GM12878 (cell line): ENCODE results near the gene PID1.

Experiments
- BHLHE40 ChIP-seq, 2 experiments: fragments of 450-650 bp in 1 of 2; IDR thresholded peaks; 2 replicates each; pipeline ENCODE4 v1.6.1; 2011 to 2017; ENCODE audit warnings: low read depth in 2 of 2, borderline replicate concordance in 1 of 2, improper control_type of control experiment in 1 of 2, low read length in 1 of 2, mild to moderate bottlenecking in 1 of 2
- EP300 ChIP-seq, 2 experiments: fragments of 150-350 bp in 1 of 2; IDR thresholded peaks; 2 replicates each; pipeline ENCODE4 v1.6.1; 2011 to 2012; ENCODE audit warnings: low read depth in 2 of 2, low read length in 2 of 2, borderline replicate concordance in 1 of 2, improper control_type of control experiment in 1 of 2, inconsistent platforms in 1 of 2; ENCODE audit not compliant: control insufficient read depth in 1 of 2
- FOS ChIP-seq: IDR thresholded peaks from 3 replicates; pipeline ENCODE4 v1.6.1; 2011; ENCODE audit warnings: borderline replicate concordance; ENCODE audit not compliant: insufficient read length; ENCODE audit errors: extremely low read depth
- LARP7 ChIP-seq: fragments of 450-650 bp; IDR thresholded peaks from 2 replicates; pipeline ENCODE4 v1.6.1; 2017; ENCODE audit warnings: mild to moderate bottlenecking
- MYC ChIP-seq: IDR thresholded peaks from 2 replicates; pipeline ENCODE4 v1.6.1; 2011; ENCODE audit warnings: mild to moderate bottlenecking, low read length, moderate library complexity, inconsistent platforms; ENCODE audit not compliant: insufficient read depth, insufficient replicate concordance, insufficient read length, severe bottlenecking
- NFYA ChIP-seq: IDR thresholded peaks from 2 replicates; pipeline ENCODE4 v1.6.1; 2011; ENCODE audit warnings: low read depth, mild to moderate bottlenecking, low read length, improper control_type of control experiment, borderline replicate concordance
- POLR2A ChIP-seq: IDR thresholded peaks from 2 replicates; pipeline ENCODE4 v1.6.1; 2011; ENCODE audit warnings: low read depth, mild to moderate bottlenecking, low read length
- RAD21 ChIP-seq: IDR thresholded peaks from 2 replicates; pipeline ENCODE4 v1.6.1; 2011; ENCODE audit warnings: mild to moderate bottlenecking, low read depth, low read length, moderate library complexity; ENCODE audit not compliant: insufficient read depth
- RCOR1 ChIP-seq: conservative IDR thresholded peaks from 2 replicates; pipeline ENCODE4 v1.6.1; 2012; ENCODE audit warnings: low read depth, low read length, improper control_type of control experiment
- REST ChIP-seq: IDR thresholded peaks from 2 replicates; pipeline ENCODE4 v1.6.1; 2012; ENCODE audit warnings: mild to moderate bottlenecking, low read depth, low read length
- SIN3A ChIP-seq: IDR thresholded peaks from 2 replicates; pipeline ENCODE4 v1.6.1; 2012; ENCODE audit warnings: low read depth, low read length, improper control_type of control experiment

GRCh38 chr2:229313591-229313990 is 42.5 kb upstream of the PID1 start:
- TF ChIP-seq NFYA = no peak
- no peak for TF ChIP-seq FOS
- TF ChIP-seq MYC = no peak
- TF ChIP-seq REST = no peak
- TF ChIP-seq RAD21 = no peak
- no peak for TF ChIP-seq SIN3A
- no peak for TF ChIP-seq LARP7
- no peak for TF ChIP-seq BHLHE40 (IDR thresholded peaks at IDR 0.05; ENCODE audit: borderline replicate concordance in 1 of 2, low read depth in 2 of 2, low read length in 1 of 2)
- no peak for TF ChIP-seq RCOR1
- no peak for TF ChIP-seq POLR2A
- TF ChIP-seq EP300 (IDR thresholded peaks at IDR 0.05; ENCODE audit: borderline replicate concordance in 1 of 2, control insufficient read depth in 1 of 2, low read depth in 2 of 2, low read length in 2 of 2) = no peak
